Subcutaneous adipose tissue (tissue), 4 donors: ENCODE measurements around the gene RTL1. TPM values are rescaled to one million over a fixed set of nuclear protein-coding genes. Genes with fewer than 3 reads are reported as not detected.

Experiments
- total RNA-seq, 4 donors: library from RNA; depleted of rRNA; stranded (reverse); fragments of >200 nt; gene quantifications; one replicate each; pipeline ENCODE4 v1.1.0, GENCODE V29; 2016
- TF ChIP-seq, protein P1 (sequence below): fragments of 450-650 bp; IDR thresholded peaks from one replicate; pipeline ENCODE4 v1.5.1; 2016; ENCODE audit warnings: low read depth, mild to moderate bottlenecking, control low read depth, antibody characterized with exemption, moderate library complexity

RTL1 gene
- total RNA-seq, 4 donors from 2014 or later, result not detected

GRCh38 chr14:100842799-100843198 lies 60.7 kb downstream of the RTL1 start:
- TF ChIP-seq, protein P1, sequence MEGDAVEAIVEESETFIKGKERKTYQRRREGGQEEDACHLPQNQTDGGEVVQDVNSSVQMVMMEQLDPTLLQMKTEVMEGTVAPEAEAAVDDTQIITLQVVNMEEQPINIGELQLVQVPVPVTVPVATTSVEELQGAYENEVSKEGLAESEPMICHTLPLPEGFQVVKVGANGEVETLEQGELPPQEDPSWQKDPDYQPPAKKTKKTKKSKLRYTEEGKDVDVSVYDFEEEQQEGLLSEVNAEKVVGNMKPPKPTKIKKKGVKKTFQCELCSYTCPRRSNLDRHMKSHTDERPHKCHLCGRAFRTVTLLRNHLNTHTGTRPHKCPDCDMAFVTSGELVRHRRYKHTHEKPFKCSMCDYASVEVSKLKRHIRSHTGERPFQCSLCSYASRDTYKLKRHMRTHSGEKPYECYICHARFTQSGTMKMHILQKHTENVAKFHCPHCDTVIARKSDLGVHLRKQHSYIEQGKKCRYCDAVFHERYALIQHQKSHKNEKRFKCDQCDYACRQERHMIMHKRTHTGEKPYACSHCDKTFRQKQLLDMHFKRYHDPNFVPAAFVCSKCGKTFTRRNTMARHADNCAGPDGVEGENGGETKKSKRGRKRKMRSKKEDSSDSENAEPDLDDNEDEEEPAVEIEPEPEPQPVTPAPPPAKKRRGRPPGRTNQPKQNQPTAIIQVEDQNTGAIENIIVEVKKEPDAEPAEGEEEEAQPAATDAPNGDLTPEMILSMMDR, result no peak

GRCh38 chr14:100841761-100842403 lies 61.6 kb downstream of the RTL1 start:
- TF ChIP-seq, protein P1, result no peak

DNA sequence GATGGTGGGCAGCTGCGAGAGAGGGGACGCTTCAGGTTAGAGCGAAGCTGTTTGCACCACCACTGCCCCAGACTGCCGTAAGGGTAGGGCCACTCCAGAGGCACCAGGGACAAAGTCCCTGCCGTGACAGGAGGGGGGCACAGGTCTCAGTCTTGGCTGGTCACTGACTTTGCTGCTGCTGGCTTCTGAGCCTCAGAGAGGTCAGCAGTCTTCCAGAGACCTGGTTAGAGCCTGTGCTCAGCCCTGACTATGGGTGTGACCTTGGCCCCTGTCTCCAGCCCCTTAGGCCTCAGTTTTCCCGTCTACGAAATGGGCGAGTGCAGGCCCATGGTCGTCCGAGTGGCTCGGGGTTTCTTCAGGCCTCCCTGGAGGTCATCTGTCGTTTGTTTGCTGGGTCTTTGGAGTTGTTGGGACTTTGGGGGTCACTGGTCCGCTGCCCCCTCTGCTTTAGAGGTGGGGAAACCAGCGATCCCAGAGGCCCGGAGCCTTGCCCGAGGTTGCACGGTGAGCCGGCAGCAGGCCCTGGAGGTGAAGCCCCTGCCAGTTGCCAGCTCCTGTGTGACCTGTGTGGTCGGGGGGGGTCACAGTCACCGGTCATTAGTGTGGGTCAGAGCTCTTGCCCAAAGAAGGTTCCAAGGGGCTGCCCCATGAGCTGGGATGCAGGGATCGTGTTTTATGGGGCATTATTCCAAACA lies 62.3 kb downstream of the RTL1 start:
- TF ChIP-seq, protein P1, result no peak

- TF ChIP-seq, protein P1, result no peak
Observed at GRCh38 chr14:100840286-100841065, 63.0 kb downstream of the RTL1 start.

DNA sequence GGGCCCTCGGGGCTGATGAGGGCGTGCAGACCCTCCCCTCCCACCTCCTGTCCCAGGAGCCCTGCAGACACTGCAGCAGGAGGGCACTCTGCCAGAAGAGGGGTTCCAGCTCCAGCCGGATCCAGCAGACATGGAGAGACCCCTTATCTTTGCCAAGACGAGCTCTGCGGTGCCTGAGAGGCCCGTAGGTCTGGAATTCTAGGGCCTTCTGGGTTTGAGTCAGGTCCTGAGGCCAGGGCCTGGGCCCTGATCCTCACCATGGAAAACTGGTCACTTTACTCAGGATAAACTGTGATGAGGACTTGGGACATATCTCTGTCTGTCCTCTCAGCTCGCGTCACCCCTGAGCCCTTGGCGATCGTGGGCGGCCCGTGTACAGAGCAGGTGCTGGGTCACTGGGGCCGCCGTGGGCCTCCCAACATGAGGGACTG lies 63.8 kb downstream of the RTL1 start:
- TF ChIP-seq, protein P1, result no peak

DNA sequence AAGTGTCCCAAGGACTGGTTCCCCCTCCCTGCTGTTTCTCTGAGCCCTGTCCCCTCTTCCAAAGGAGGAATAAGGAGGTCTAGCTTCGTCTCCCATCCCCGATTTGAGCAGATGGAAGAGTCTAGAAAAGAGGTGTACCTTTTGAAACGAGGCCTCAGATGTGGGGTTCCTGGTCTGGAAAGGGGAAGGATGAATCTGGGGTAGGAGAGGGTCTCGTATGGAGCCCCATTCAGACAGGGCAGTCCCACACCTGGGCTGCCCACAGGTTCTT lies 64.3 kb downstream of the RTL1 start:
- TF ChIP-seq, protein P1, result no peak

GRCh38 chr14:100838493-100839314 lies 64.8 kb downstream of the RTL1 start:
- TF ChIP-seq, protein P1, result no peak
